HEK293 (cell line): ENCODE data around the gene PKDCC.

ENCODE experiments used
- CTCF ChIA-PET: fragments of 350-600 bp; formaldehyde crosslinking; extraction: SDS; loops from one replicate; lab custom pipeline; 2021; ENCODE audit warnings: antibody characterized with exemption; lab: Yijun Ruan, JAX
- POLR2A ChIA-PET: fragments of 300-600 bp; formaldehyde crosslinking; extraction: SDS; loops from one replicate; lab custom pipeline; 2020; ENCODE audit warnings: antibody characterized with exemption, inconsistent platforms; lab: Yijun Ruan, JAX
- H3K27ac ChIP-seq: fragments of 200-500 bp; sonication (Bioruptor generic); 2 replicates; pipeline ENCODE4 v1.5.1; 2014; ENCODE audit warnings: low read depth, low read length, control low read depth, inconsistent platforms; ENCODE audit errors: extremely low read depth
- H3K36me3 ChIP-seq, 2 experiments: fragments of 200-500 bp in 1 of 2; sonication (Bioruptor generic) in 1 of 2; 1 replicate in 1 of 2; 2 replicates in 1 of 2; pipeline ENCODE4 v1.5.1; 2014 to 2017; ENCODE audit warnings: inconsistent platforms in 2 of 2, low read length in 2 of 2; ENCODE audit not compliant: control insufficient read depth in 2 of 2, insufficient read depth in 1 of 2
- H3K4me1 ChIP-seq: fragments of 200-500 bp; sonication (Bioruptor generic); 2 replicates; pipeline ENCODE4 v1.5.1; 2014; ENCODE audit warnings: mild to moderate bottlenecking, low read length, inconsistent platforms; ENCODE audit not compliant: control insufficient read depth, insufficient read depth
- H3K4me3 ChIP-seq: 2 replicates; pipeline ENCODE4 v1.5.1; 2011; ENCODE audit warnings: low read depth, mild to moderate bottlenecking, control low read depth, low read length, moderate library complexity
- H3K9me3 ChIP-seq: fragments of 200-500 bp; sonication (Bioruptor generic); 2 replicates; pipeline ENCODE4 v1.5.1; 2014; ENCODE audit warnings: low read depth, low read length, inconsistent platforms; ENCODE audit not compliant: control insufficient read depth, insufficient read depth
- BCL11B ChIP-seq: fragments of 450-650 bp; formaldehyde crosslinking; IDR thresholded peaks from 2 replicates; pipeline ENCODE4 v1.5.1; 2016; ENCODE audit warnings: low read depth, missing biosample characterization, missing genetic modification characterization
- HOXD13 ChIP-seq: sonication (generic); formaldehyde crosslinking; IDR thresholded peaks from 2 replicates; pipeline ENCODE4 v1.8.0; 2022; ENCODE audit warnings: missing genetic modification reagents, borderline replicate concordance
- KLF10 ChIP-seq: fragments of 450-650 bp; IDR thresholded peaks from 2 replicates; pipeline ENCODE4 v1.5.1; 2018; ENCODE audit warnings: missing biosample characterization, mild to moderate bottlenecking, missing genetic modification characterization
- YY2 ChIP-seq: fragments of 450-650 bp; formaldehyde crosslinking; IDR thresholded peaks from 2 replicates; pipeline ENCODE4 v1.5.1; 2016; ENCODE audit warnings: missing biosample characterization, missing genetic modification characterization
- ZNF121 ChIP-seq: fragments of 450-650 bp; formaldehyde crosslinking; IDR thresholded peaks from 2 replicates; pipeline ENCODE4 v1.5.1; 2016; ENCODE audit warnings: missing biosample characterization, missing genetic modification characterization
- ZNF19 ChIP-seq: fragments of 450-650 bp; formaldehyde crosslinking; IDR thresholded peaks from 2 replicates; pipeline ENCODE4; 2016; ENCODE audit warnings: missing biosample characterization, missing genetic modification characterization, low read depth
- ZNF23 ChIP-seq: fragments of 450-650 bp; formaldehyde crosslinking; IDR thresholded peaks from 2 replicates; pipeline ENCODE4 v1.5.1; 2016; ENCODE audit warnings: missing biosample characterization, missing genetic modification characterization, borderline replicate concordance
- ZNF274 ChIP-seq, 2 experiments: fragments of 200-500 bp in 1 of 2; fragments of 450-650 bp in 1 of 2; sonication (Bioruptor generic) in 1 of 2; formaldehyde crosslinking in 1 of 2; IDR thresholded peaks; 2 replicates each; pipeline versions ENCODE4 v1.5.1 to v1.6.1; 2014 to 2016; ENCODE audit warnings: borderline replicate concordance in 1 of 2, inconsistent platforms in 1 of 2, low read length in 1 of 2, missing biosample characterization in 1 of 2, missing genetic modification characterization in 1 of 2
- ZNF341 ChIP-seq: fragments of 450-650 bp; formaldehyde crosslinking; IDR thresholded peaks from 2 replicates; pipeline ENCODE4; 2016; ENCODE audit warnings: low read depth, missing biosample characterization, missing genetic modification characterization
- ZNF362 ChIP-seq: fragments of 450-650 bp; formaldehyde crosslinking; IDR thresholded peaks from 2 replicates; pipeline ENCODE4 v1.5.1; 2016; ENCODE audit warnings: missing biosample characterization, missing genetic modification characterization
- ZNF366 ChIP-seq: fragments of 450-650 bp; formaldehyde crosslinking; conservative IDR thresholded peaks from 2 replicates; pipeline ENCODE4 v1.5.1; 2016; ENCODE audit warnings: missing biosample characterization, missing genetic modification characterization
- ZNF404 ChIP-seq: fragments of 450-650 bp; formaldehyde crosslinking; IDR thresholded peaks from 2 replicates; pipeline ENCODE4 v1.5.1; 2017; ENCODE audit warnings: missing biosample characterization, missing genetic modification characterization
- ZNF449 ChIP-seq: fragments of 450-650 bp; formaldehyde crosslinking; IDR thresholded peaks from 2 replicates; pipeline ENCODE4 v1.5.1; 2017; ENCODE audit warnings: missing biosample characterization, mild to moderate bottlenecking, missing genetic modification characterization, moderate library complexity
- ZNF473 ChIP-seq: fragments of 450-650 bp; formaldehyde crosslinking; IDR thresholded peaks from 2 replicates; pipeline ENCODE4 v1.5.1; 2017; ENCODE audit warnings: missing biosample characterization, missing genetic modification characterization
- ZNF529 ChIP-seq: fragments of 450-650 bp; formaldehyde crosslinking; IDR thresholded peaks from 2 replicates; pipeline ENCODE4 v1.5.1; 2017; ENCODE audit warnings: missing genetic modification characterization, missing biosample characterization; ENCODE audit not compliant: insufficient replicate concordance
- ZNF596 ChIP-seq: fragments of 450-650 bp; IDR thresholded peaks from 2 replicates; pipeline ENCODE4 v1.5.0; 2018; ENCODE audit warnings: missing biosample characterization, mild to moderate bottlenecking, missing genetic modification characterization, moderate library complexity
- ZNF658 ChIP-seq: fragments of 450-650 bp; formaldehyde crosslinking; IDR thresholded peaks from 2 replicates; pipeline ENCODE4; 2016; ENCODE audit warnings: missing biosample characterization, missing genetic modification characterization
- TF ChIP-seq, protein P1 (sequence below): fragments of 450-650 bp; formaldehyde crosslinking; IDR thresholded peaks from 2 replicates; pipeline ENCODE4 v1.5.1; 2016; ENCODE audit warnings: missing biosample characterization, missing genetic modification characterization
- TF ChIP-seq, protein P2 (sequence below): fragments of 450-650 bp; formaldehyde crosslinking; IDR thresholded peaks from 2 replicates; pipeline ENCODE4 v1.5.1; 2017; ENCODE audit warnings: missing biosample characterization, missing genetic modification characterization
- TF ChIP-seq, protein P3 (sequence below): fragments of 450-650 bp; formaldehyde crosslinking; IDR thresholded peaks from 2 replicates; pipeline ENCODE4 v1.5.1; 2016; ENCODE audit warnings: missing biosample characterization, missing genetic modification characterization

Gene PKDCC

GRCh38 chr2:42042631-42043355 is 5.0 kb upstream of the PKDCC start:
- peaks cover 12% of the 10 kb centered on the region for H3K4me1 ChIP-seq
- no peak overlapping the region for H3K27ac ChIP-seq
- ChIA-PET CTCF (no interaction called here), POLR2A (no interaction called here)
- no peaks in the 10 kb centered on the region for H3K9me3 ChIP-seq
- H3K36me3 ChIP-seq, result no peaks in the 10 kb centered on the region
- no peak overlapping the region for H3K4me3 ChIP-seq
- no peak for TF ChIP-seq ZNF362 (tag by site-specific recombination)
- TF ChIP-seq ZNF19, result no peak
- no peak for TF ChIP-seq ZNF404 (tag by site-specific recombination)
- TF ChIP-seq ZNF596, result no peak
- no peak for TF ChIP-seq HOXD13 (CRISPR knock-in tag)
- TF ChIP-seq KLF10 (tag by site-specific recombination), result no peak

GRCh38 chr2:42043789-42044394 is 3.9 kb upstream of the PKDCC start:
- Histone ChIP-seq H3K27ac (no peak overlapping the region), H3K4me3 (no peak overlapping the region), H3K36me3 (no peaks in the 10 kb centered on the region), H3K4me1 (peaks cover 14% of the 10 kb centered on the region), H3K9me3 (no peaks in the 10 kb centered on the region)
- POLR2A ChIA-PET, result no interaction called here
- CTCF ChIA-PET, result interaction anchor here (0.7 to 0.9 kb wide), 4 partner anchors 32 to 172 kb away, joined by 3 to 4 read pairs (median 4); no protein-coding TSS in a partner anchor
- TF ChIP-seq ZNF274 (IDR thresholded peaks at IDR 0.05; ENCODE audit: low read length) (no peak), ZNF274 (tag by site-specific recombination; IDR thresholded peaks at IDR 0.05; ENCODE audit: borderline replicate concordance) (no peak), ZNF366 (tag by site-specific recombination) (peak; percentile 75), ZNF121 (peak; percentile 93), ZNF341 (tag by site-specific recombination) (no peak), YY2 (no peak), ZNF473 (tag by site-specific recombination) (no peak)

- no peak overlapping the region for H3K27ac ChIP-seq
- no peaks in the 10 kb centered on the region for H3K9me3 ChIP-seq
- ChIA-PET CTCF (interaction anchor here (0.9 kb wide), 1 partner anchor 61 kb away, joined by 3 read pairs; no protein-coding TSS in a partner anchor), POLR2A (no interaction called here)
- peaks cover 16% of the 10 kb centered on the region for H3K4me1 ChIP-seq
- H3K4me3 ChIP-seq, result no peak overlapping the region
- no peaks in the 10 kb centered on the region for H3K36me3 ChIP-seq
- no peak for TF ChIP-seq ZNF449
- TF ChIP-seq, protein P1, sequence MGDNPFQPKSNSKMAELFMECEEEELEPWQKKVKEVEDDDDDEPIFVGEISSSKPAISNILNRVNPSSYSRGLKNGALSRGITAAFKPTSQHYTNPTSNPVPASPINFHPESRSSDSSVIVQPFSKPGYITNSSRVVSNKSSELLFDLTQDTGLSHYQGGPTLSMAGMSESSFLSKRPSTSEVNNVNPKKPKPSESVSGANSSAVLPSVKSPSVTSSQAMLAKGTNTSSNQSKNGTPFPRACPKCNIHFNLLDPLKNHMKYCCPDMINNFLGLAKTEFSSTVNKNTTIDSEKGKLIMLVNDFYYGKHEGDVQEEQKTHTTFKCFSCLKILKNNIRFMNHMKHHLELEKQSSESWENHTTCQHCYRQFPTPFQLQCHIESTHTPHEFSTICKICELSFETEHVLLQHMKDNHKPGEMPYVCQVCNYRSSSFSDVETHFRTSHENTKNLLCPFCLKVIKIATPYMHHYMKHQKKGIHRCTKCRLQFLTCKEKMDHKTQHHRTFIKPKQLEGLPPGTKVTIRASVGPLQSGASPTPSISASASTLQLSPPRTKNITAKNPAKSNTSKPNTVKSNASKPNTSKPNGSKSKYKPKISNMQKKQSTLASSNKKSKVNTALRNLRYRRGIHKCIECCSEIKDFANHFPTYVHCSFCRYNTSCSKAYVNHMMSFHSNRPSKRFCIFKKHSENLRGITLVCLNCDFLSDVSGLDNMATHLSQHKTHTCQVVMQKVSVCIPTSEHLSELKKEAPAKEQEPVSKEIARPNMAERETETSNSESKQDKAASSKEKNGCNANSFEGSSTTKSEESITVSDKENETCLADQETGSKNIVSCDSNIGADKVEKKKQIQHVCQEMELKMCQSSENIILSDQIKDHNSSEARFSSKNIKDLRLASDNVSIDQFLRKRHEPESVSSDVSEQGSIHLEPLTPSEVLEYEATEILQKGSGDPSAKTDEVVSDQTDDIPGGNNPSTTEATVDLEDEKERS, result no peak
- TF ChIP-seq ZNF529 (tag by site-specific recombination), result no peak
- TF ChIP-seq, protein P2, sequence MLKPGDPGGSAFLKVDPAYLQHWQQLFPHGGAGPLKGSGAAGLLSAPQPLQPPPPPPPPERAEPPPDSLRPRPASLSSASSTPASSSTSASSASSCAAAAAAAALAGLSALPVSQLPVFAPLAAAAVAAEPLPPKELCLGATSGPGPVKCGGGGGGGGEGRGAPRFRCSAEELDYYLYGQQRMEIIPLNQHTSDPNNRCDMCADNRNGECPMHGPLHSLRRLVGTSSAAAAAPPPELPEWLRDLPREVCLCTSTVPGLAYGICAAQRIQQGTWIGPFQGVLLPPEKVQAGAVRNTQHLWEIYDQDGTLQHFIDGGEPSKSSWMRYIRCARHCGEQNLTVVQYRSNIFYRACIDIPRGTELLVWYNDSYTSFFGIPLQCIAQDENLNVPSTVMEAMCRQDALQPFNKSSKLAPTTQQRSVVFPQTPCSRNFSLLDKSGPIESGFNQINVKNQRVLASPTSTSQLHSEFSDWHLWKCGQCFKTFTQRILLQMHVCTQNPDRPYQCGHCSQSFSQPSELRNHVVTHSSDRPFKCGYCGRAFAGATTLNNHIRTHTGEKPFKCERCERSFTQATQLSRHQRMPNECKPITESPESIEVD (tag by site-specific recombination), result no peak
- no peak for TF ChIP-seq BCL11B
- TF ChIP-seq ZNF658 (tag by site-specific recombination), result no peak
- no peak for TF ChIP-seq ZNF23 (tag by site-specific recombination)
- TF ChIP-seq, protein P3, sequence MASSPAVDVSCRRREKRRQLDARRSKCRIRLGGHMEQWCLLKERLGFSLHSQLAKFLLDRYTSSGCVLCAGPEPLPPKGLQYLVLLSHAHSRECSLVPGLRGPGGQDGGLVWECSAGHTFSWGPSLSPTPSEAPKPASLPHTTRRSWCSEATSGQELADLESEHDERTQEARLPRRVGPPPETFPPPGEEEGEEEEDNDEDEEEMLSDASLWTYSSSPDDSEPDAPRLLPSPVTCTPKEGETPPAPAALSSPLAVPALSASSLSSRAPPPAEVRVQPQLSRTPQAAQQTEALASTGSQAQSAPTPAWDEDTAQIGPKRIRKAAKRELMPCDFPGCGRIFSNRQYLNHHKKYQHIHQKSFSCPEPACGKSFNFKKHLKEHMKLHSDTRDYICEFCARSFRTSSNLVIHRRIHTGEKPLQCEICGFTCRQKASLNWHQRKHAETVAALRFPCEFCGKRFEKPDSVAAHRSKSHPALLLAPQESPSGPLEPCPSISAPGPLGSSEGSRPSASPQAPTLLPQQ (tag by site-specific recombination), result no peak
Measured at GRCh38 chr2:42044939-42045338, 2.9 kb upstream of the PKDCC start.
